ENCODE measurements around the gene AKT2. TPM values are rescaled to one million over a fixed set of nuclear protein-coding genes. Genes with fewer than 3 reads are reported as not detected.

Gene AKT2
- total and polyA plus RNA-seq, 10 of the 15 experiments (the other 5 are each of a cell fraction or from before 2014, with no cell fraction given): 1.0 to 185 (median 71.5) TPM

GRCh38 chr19:40228346-40228745, 56.8 kb downstream of the AKT2 start:
- DNase-seq (ENCODE audit: low read depth, low spot score): no peak
- Histone ChIP-seq H3K4me2 (ENCODE audit: control insufficient read depth, insufficient read depth) (no peak overlapping the region), H3K36me3 (ENCODE audit: control insufficient read depth in 2 of 2, insufficient read depth in 2 of 2, low read length in 1 of 2) (peaks cover 0 to 4% of the 10 kb centered on the region in 2 experiments; a peak in 1 of 4 replicates), H3K4me1 (ENCODE audit: control insufficient read depth, insufficient read depth, low read length) (no peaks in the 10 kb centered on the region), H4K20me1 (ENCODE audit: control insufficient read depth, insufficient read depth) (no peaks in the 10 kb centered on the region), H3K79me2 (ENCODE audit: control insufficient read depth, insufficient read depth, low read length) (no peaks in the 10 kb centered on the region), H2AFZ (ENCODE audit: control insufficient read depth, low read depth, low read length) (no peak overlapping the region), H3K27ac (ENCODE audit: control insufficient read depth, insufficient read depth) (no peak overlapping the region), H3K9me3 (replicated peaks; ENCODE audit: control insufficient read depth, insufficient read depth, low read length) (no peaks in the 10 kb centered on the region), H3K9ac (ENCODE audit: control insufficient read depth, insufficient read depth, low read length) (no peak overlapping the region), H3K4me3 (no peak overlapping the region), H3K27me3 (replicated peaks in 1 of 2; ENCODE audit: control insufficient read depth in 2 of 2, insufficient read depth in 2 of 2, low read length in 1 of 2) (peaks cover 1 to 12% of the 10 kb centered on the region in 2 experiments; a peak in 3 of 4 replicates)
- RAD21 ChIA-PET (ENCODE audit: unreplicated experiment): interaction anchor here (0.8 kb wide), 1 partner anchor 88 kb away, joined by 3 read pairs; no protein-coding TSS in a partner anchor
- POLR2A ChIA-PET: no interaction called here
- no peak for TF ChIP-seq SP1 (IDR thresholded peaks at IDR 0.05; ENCODE audit: low read depth, low read length)
- TF ChIP-seq CBX3 (IDR thresholded peaks at IDR 0.05; ENCODE audit: borderline replicate concordance, low read depth): no peak
- no peak for TF ChIP-seq RB1 (IDR thresholded peaks at IDR 0.05; ENCODE audit: borderline replicate concordance)
- TF ChIP-seq GATAD2B (conservative IDR thresholded peaks at IDR 0.05; ENCODE audit: low read depth): no peak
- no peak for TF ChIP-seq TBL1XR1 (IDR thresholded peaks at IDR 0.05; ENCODE audit: low read depth, low read length)
- no peak for TF ChIP-seq CREB1 (IDR thresholded peaks at IDR 0.05; ENCODE audit: low read depth)
- no peak for TF ChIP-seq BACH1 (IDR thresholded peaks at IDR 0.05; ENCODE audit: borderline replicate concordance)
- no peak for TF ChIP-seq EGR1 (IDR thresholded peaks at IDR 0.05; ENCODE audit: borderline replicate concordance in 1 of 2, low read depth in 2 of 2, low read length in 2 of 2)
- TF ChIP-seq, protein P1, sequence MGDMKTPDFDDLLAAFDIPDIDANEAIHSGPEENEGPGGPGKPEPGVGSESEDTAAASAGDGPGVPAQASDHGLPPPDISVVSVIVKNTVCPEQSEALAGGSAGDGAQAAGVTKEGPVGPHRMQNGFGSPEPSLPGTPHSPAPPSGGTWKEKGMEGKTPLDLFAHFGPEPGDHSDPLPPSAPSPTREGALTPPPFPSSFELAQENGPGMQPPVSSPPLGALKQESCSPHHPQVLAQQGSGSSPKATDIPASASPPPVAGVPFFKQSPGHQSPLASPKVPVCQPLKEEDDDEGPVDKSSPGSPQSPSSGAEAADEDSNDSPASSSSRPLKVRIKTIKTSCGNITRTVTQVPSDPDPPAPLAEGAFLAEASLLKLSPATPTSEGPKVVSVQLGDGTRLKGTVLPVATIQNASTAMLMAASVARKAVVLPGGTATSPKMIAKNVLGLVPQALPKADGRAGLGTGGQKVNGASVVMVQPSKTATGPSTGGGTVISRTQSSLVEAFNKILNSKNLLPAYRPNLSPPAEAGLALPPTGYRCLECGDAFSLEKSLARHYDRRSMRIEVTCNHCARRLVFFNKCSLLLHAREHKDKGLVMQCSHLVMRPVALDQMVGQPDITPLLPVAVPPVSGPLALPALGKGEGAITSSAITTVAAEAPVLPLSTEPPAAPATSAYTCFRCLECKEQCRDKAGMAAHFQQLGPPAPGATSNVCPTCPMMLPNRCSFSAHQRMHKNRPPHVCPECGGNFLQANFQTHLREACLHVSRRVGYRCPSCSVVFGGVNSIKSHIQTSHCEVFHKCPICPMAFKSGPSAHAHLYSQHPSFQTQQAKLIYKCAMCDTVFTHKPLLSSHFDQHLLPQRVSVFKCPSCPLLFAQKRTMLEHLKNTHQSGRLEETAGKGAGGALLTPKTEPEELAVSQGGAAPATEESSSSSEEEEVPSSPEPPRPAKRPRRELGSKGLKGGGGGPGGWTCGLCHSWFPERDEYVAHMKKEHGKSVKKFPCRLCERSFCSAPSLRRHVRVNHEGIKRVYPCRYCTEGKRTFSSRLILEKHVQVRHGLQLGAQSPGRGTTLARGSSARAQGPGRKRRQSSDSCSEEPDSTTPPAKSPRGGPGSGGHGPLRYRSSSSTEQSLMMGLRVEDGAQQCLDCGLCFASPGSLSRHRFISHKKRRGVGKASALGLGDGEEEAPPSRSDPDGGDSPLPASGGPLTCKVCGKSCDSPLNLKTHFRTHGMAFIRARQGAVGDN (IDR thresholded peaks at IDR 0.05): no peak
- ATAC-seq: no peak
- in situ Hi-C loops (cut with MboI): no loop called here
- 76% methylated on average over 10 of the region's 10 CpGs for WGBS (ENCODE audit: insufficient coverage, insufficient replicate concordance, low lambda C conversion rate, missing lambda C conversion rate)
- no peak for FAIRE-seq
- CTCF ChIA-PET: no interaction called here
- BruUV-seq (replicated peaks): no TSS peak
- SMC1A ChIA-PET (ENCODE audit: uncharacterized antibody, unreplicated experiment): interaction anchor here (1.5 kb wide), 1 partner anchor 63 kb away, joined by 4 read pairs; no protein-coding TSS in a partner anchor
- intact Hi-C loops (cut with micrococcal nuclease; ENCODE audit: unreplicated experiment): no loop called here

All from GM12878 (cell line).